Measurements from ENCODE around the gene NACC2.
A peak's percentile ranks its signal among the peaks of the same experiment; 100 is the strongest.

The NACC2 gene

DNA sequence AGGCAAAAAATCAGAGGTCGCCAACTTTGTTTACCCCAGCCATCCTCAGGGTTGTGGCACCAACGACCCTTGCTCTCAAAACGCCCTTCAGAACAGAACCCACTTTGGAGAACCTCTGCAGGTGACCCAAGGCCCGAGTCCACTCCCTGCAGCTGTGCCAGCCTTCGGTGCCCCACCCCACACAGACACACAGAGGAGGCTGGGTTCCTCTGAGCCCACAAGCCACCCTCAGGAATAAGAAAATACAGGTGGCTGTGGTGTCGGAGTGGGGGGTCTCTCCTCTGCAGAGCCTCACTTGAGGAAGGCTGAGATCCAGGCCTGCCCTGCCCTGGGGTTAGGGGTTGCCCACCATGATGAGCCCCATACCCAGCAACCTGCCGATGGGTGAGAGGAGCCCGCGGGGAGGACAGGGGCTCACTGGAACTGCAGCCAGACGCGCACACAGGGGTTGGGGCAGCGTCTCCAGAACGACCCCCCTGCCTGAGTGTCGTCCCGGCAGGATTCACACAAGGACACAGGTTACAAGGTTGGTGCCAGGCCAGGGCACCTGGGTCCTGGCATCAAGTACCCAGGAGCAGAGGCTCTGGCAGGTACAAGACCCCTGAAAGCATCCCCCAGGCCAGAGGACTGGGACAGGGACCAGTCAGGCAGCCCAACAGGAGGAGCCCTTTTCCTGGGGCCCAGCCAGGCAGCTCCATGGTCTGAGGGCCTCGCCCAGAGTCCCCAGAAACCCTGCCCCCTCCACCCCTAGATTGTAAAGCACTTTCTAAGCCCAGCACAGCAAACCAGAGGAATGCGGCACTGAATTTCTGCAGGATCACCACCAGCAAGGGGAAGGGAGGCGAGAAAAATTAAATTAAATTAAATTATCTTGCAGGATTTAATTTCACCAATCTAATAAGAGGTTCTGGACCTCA lies 40.0 kb downstream of the NACC2 start:
- Mint-ChIP-seq H3K4me3 (no peak overlapping the region), H3K4me1 (ENCODE audit: low read depth) (peaks cover 17% of the 10 kb centered on the region), H3K36me3 (ENCODE audit: low read depth) (no peaks in the 10 kb centered on the region), H3K27me3 (peaks cover 4% of the 10 kb centered on the region), H3K9me3 (no peaks in the 10 kb centered on the region), H3K27ac (no peak overlapping the region)

DNA sequence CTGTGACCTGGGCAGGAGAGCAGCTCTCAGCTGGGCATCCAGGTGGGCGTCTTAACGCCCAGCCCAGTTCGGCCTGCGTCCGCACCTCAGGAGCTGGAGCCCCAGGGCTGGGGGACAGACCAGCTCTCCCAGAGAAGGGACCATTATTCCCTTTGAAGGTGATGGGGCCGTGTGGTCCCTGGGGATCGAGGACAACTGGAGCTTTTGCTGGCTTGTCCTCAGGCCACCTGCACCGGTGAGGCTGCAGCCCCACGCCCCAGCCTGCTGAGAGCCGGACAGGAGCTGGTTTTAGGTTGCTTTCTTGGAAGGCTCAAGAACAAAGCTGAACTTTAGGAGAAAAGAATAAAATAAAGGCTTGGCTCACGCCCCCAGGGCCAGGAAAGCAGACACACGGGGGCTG lies 40.9 kb downstream of the NACC2 start:
- Mint-ChIP-seq H3K9me3 (no peaks in the 10 kb centered on the region), H3K4me3 (no peak overlapping the region), H3K27ac (no peak overlapping the region), H3K36me3 (ENCODE audit: low read depth) (no peaks in the 10 kb centered on the region), H3K27me3 (peaks cover 4% of the 10 kb centered on the region), H3K4me1 (ENCODE audit: low read depth) (peaks cover 17% of the 10 kb centered on the region)

DNA sequence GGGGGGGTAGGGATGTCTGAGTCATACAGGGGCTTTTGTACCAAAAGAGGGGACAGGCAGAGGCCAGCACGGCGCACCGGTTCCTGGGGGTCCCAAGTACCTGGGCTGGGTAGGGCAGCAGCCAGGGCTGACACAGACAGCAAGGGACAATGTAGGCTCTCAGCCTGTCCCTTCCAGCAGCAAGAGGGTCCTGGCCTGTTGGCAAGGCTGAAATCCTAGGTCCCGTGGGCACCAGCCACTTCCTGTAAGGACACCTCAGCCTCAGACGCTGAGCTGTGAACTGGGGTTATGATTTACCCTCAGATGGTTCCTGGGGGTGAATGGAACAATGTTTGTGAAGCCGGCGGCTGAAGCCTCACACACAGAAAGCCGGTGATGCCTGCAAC lies 41.3 kb downstream of the NACC2 start:
- Mint-ChIP-seq H3K4me1 (ENCODE audit: low read depth) (peaks cover 17% of the 10 kb centered on the region), H3K4me3 (no peak overlapping the region), H3K9me3 (no peaks in the 10 kb centered on the region), H3K27ac (no peak overlapping the region), H3K27me3 (peaks cover 4% of the 10 kb centered on the region), H3K36me3 (ENCODE audit: low read depth) (no peaks in the 10 kb centered on the region)

DNA sequence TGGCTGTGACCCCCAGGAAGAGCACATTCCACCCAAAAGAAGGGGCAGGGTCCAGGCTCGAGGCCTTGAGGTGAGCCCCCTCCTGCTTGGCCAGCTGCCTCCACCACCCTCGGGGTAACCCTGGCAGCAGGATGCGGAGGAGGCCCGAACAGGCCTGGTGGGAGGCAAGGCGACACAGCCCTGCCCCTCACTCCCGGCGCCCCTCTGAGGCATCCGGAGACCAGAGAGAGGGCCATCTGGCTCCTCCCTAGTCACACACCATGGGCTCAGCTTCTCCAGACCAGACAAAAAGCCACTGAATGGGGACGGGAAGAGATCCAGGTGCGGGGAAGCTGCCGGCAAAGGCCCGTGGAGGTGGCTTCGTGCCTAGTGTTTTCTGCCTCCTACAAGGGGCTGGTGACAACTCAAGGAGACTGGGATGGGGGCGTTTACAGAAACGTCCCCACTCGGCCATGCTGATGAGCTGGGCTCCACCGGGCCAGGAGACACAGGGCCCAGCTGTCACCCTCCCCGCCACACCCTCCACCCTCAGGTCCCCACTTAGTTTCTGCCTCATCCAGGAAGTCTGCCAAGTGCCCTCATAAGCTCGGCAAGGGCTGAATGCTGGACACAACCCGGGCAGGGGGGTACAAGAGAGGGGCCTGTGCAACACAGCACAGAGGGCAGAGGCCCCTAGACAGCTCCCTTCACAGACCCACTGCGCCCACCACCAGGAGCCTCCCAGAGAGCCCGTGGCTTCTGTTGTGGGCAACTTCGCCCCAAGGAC lies 41.9 kb downstream of the NACC2 start:
- Mint-ChIP-seq H3K27ac (no peak overlapping the region), H3K4me1 (ENCODE audit: low read depth) (peaks cover 17% of the 10 kb centered on the region)

DNA sequence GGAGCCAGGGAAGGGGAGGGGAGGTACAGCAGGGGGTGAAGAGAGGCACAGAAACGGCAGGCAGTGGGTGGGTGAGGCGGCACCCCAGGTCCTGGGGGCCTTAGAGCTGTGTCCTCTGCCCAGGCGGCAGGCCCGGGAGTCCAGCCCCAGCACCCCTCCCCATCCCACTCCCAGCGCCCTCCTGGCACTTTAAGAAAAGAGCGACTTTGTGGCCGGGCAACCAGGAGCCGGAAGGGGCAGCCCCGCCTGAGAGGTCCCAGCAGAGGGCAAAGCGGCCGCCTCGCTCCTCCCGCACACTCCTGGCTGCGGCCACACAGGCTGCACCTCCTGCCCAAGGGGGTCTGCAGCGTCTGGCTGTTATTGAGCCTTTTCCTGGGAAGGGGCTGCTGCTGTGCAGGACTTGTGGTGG lies 42.6 kb downstream of the NACC2 start:
- Mint-ChIP-seq H3K27ac (no peak overlapping the region), H3K4me1 (ENCODE audit: low read depth) (peaks cover 17% of the 10 kb centered on the region), H3K36me3 (ENCODE audit: low read depth) (no peaks in the 10 kb centered on the region), H3K4me3 (no peak overlapping the region), H3K9me3 (no peaks in the 10 kb centered on the region), H3K27me3 (peaks cover 4% of the 10 kb centered on the region)

More for the DNA sequence above, 41.9 kb downstream of the NACC2 start:
- peaks cover 4% of the 10 kb centered on the region for H3K27me3 Mint-ChIP-seq
- no peaks in the 10 kb centered on the region for H3K9me3 Mint-ChIP-seq
- no peak overlapping the region for H3K4me3 Mint-ChIP-seq
- H3K36me3 Mint-ChIP-seq (ENCODE audit: low read depth): no peaks in the 10 kb centered on the region

DNA sequence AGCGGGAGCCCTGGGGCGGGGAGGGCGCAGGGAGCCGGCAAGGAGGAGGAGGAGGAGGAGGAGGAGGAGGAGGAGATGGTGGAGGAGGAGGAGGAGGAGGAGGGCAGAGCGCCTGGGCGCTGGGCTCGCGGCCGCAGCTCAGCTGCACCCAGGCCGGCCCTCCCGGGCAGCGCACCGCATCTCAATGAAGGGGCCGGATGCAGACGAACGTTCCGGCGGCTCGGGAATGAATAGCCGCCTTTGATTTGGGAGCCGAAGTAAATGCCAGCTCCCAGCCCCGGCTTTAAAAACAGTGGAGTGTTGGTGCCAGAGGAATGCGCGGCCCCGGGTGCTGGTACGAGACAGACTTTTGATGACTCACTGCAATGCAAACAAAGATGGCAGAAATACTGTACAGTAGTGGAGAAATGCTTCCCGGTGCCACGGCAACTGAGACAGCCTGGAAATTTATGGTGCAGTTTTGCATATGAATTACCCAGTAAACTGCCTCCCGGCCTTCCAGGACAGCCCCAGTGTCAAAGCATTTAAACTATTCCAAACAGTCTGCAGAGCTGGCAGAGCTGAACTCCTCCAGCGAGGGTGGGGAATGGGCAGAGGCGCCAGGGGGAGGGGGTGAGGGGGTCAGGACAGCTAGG lies 43.1 kb downstream of the NACC2 start:
- no peak overlapping the region for H3K27ac Mint-ChIP-seq
- H3K9me3 Mint-ChIP-seq: no peaks in the 10 kb centered on the region
- H3K36me3 Mint-ChIP-seq (ENCODE audit: low read depth): no peaks in the 10 kb centered on the region
- H3K27me3 Mint-ChIP-seq: peaks cover 4% of the 10 kb centered on the region
- peaks cover 12% of the 10 kb centered on the region for H3K4me1 Mint-ChIP-seq (ENCODE audit: low read depth)
- H3K4me3 Mint-ChIP-seq: peak overlapping the region; percentile 38

DNA sequence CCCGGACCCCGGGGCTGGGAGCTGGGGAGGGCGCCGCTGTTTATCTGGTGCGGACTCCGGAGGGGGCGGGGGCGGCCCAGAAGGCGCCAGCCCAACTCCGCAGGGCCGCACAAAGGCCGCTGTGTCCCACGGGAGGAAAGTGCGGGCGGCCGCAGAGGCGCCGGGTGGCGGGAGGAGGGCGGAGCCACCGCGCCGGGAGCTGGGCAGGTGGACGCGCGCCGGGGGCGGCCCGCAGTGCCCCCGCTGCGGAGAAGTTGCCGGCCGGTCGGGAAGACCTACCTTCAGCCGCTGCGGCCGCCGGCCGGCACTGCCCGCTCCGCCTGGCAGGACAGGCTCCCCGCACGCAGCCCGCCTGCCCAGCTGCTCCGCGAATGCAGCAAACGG lies 43.6 kb downstream of the NACC2 start:
- Mint-ChIP-seq H3K4me3 (no peak overlapping the region), H3K27me3 (peaks cover 4% of the 10 kb centered on the region), H3K9me3 (no peaks in the 10 kb centered on the region), H3K36me3 (ENCODE audit: low read depth) (no peaks in the 10 kb centered on the region), H3K4me1 (ENCODE audit: low read depth) (peaks cover 12% of the 10 kb centered on the region), H3K27ac (no peak overlapping the region)

DNA sequence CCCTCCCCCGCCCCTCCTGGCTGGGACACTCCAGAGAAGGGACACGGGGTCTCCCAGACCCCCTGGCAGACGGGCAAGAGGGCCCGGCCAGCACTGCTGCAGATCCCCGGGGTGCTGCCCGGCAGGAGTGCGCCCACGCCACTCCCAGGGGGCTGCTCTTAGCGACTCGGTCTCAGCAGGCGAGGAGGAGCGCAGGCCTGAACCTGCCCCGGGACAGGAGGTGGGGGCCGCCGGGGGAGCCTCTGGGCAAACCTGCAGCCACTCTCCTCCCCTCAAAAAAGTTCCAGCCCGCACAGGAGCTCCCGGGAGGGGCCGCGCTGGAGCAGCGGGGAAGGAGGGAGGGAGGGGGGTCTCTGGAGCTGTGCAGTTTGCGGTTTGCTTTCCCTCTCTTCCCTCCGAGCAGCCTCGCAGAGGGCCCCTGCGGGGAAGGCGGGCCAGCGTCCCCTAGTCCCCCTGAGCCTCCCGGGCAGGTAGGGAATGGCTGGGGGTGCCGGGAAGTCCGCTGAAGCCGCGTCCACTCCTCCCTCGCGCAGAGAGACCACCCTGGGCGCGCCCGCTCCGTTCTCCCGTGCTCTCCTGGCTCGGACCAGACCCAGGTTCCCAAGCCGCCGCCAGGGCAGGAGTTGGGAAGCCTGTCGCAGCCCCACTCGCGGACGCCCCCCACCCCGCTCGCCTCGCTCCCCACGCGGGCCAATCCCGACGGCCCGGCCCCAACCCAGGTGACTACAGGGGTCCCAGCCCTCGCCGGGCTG lies 44.2 kb downstream of the NACC2 start:
- Mint-ChIP-seq H3K4me1 (ENCODE audit: low read depth) (peaks cover 12% of the 10 kb centered on the region), H3K27me3 (peaks cover 4% of the 10 kb centered on the region), H3K36me3 (ENCODE audit: low read depth) (no peaks in the 10 kb centered on the region), H3K27ac (no peak overlapping the region), H3K9me3 (no peaks in the 10 kb centered on the region), H3K4me3 (no peak overlapping the region)

DNA sequence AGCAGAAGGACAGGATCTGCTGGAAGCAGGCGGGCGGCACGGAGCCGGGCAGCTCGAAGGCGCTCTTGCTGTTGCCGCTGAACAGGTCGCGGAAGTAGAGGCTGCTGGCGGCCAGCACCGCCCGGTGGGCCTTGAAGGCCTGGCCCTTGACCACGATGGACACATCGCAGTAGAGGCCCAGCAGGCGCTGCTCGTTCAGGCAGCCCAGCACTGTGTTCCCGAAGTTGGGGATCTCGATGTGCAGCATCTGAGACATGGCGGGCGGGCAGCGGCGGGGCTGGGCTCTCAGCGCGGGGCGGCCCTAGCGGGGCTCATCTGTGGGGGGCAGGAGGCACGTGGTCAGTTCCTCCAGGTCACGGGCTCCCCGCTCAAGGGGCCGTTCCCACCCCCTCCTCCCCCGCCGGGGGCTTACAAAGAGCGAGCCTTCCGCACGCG lies 44.8 kb downstream of the NACC2 start:
- H3K4me3 Mint-ChIP-seq: no peak overlapping the region
- H3K9me3 Mint-ChIP-seq: no peaks in the 10 kb centered on the region
- H3K4me1 Mint-ChIP-seq (ENCODE audit: low read depth): peaks cover 8% of the 10 kb centered on the region
- H3K27ac Mint-ChIP-seq: no peak overlapping the region
- no peaks in the 10 kb centered on the region for H3K36me3 Mint-ChIP-seq (ENCODE audit: low read depth)
- peaks cover 4% of the 10 kb centered on the region for H3K27me3 Mint-ChIP-seq

DNA sequence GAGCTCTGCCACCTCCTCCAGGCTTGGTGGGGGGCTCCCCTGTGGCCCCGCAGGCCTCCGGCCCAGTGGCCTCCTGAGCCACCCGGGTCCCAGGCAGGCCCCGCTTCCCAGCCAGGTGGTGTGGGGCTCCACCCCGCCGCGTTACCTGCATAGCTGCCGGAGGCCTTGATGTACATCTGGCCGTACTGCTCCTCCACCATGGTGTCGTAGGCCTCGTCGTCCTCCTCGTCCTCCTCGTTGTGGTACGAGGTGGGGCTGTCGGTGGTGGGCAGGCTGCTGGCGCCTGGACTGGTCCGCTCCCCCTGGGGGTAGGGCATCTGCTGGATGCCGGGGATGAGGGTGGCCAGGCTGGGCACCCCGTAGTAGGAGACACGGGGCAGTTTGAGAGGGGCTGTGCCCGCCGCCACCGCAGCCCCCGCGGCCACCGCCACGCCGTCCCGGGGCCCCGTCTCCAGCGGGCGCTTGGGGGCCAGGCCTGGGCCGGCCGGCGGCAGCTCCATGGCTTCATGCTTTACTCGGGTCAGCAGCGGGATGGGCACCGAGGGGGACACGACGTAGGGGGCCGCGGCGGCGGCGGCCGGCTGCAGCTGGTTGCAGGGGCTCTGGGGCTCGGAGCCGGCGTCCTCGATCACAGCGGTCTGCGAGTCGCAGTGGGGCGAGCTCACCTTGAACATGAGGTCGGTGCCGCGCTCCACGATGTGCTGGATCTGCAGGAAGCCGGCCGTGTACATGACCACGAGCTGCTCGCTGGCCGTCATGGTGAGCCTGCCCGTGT lies 45.4 kb downstream of the NACC2 start:
- no peaks in the 10 kb centered on the region for H3K9me3 Mint-ChIP-seq
- no peak overlapping the region for H3K27ac Mint-ChIP-seq
- H3K36me3 Mint-ChIP-seq (ENCODE audit: low read depth): no peaks in the 10 kb centered on the region
- H3K27me3 Mint-ChIP-seq: peaks cover 3% of the 10 kb centered on the region
- H3K4me3 Mint-ChIP-seq: no peak overlapping the region
- peaks cover 6% of the 10 kb centered on the region for H3K4me1 Mint-ChIP-seq (ENCODE audit: low read depth)

DNA sequence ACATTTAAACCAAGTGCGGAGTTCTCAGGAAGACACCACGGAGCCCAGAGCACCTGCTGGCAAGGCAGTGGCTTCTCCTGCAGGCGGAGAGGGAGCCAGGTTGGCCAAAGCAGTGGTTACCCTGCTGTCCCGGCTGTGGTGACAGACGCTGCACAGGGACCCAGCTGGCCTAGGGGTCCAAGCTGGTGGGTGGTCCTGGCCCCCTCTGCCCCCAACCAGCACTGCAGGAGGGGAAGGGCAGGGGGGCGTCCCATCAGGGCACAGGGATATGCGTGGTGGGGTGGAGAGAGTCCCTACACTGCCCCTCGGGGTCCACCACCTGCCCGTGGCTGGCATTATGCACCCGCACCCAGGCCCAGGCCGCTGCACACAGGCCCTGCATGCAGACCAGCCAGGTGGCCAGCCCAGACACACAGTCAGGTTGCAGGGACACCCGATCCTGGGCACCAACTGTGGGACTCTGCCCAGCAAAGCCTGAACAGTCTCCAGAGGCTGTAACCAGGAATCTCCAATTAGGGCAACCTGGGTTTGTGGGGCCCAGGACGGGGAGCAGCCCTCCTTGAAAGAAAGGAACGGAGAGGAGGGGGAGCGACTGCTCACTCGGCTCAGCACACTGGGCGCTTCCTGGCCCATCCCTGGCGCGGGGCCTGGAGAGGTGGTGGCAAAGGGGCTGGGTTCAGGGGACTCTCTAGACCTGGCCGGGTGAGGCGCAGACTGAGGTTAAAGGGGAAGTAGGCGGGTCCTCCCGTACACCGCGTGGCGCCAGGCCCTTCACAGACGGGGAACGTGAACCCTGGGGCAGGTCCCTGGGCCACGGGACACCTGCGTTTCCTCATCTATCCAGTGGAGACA lies 46.3 kb downstream of the NACC2 start:
- Mint-ChIP-seq H3K4me3 (no peak overlapping the region), H3K9me3 (no peaks in the 10 kb centered on the region), H3K27ac (no peak overlapping the region), H3K27me3 (no peaks in the 10 kb centered on the region), H3K36me3 (ENCODE audit: low read depth) (no peaks in the 10 kb centered on the region), H3K4me1 (ENCODE audit: low read depth) (peaks cover 4% of the 10 kb centered on the region)

DNA sequence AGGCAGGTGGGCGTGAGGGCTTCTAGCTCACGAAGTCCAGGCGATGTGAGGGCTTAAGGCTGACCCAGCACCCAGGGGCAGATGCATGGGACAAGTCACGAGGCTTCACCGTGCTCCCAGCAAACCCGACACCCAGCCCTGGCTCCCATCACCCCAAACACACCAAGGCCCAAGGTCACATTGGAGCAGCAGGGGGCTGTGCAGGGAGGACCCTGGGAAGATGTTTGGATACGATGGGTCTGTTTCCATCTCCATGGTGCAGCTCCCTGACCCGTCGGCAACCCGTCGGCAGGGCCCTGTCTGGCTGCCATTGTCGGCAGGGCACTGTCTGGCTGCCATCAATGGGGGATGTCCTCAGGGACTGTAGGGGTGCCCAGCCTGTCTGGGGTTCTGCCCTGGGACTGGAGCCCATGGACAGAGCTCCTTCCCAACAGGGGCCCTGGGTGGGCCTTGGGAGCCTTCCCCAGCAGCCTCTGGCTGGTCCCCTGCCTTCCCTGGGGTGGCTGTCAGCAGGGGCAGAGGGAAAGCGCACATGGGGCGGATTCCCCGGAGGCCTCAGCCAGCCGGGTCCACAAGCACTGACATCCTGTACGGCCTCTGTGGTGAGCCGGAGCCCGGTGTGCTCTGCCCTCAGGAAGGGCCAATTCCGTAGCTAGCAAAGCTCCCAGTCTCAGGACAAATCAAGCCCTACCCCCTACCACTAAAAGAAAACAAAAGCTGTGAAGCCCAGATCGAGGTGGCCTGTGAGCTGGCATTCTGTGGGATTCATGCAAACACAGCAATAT lies 47.1 kb downstream of the NACC2 start:
- Mint-ChIP-seq H3K9me3 (no peaks in the 10 kb centered on the region), H3K36me3 (ENCODE audit: low read depth) (no peaks in the 10 kb centered on the region), H3K27ac (no peak overlapping the region), H3K4me3 (no peak overlapping the region), H3K27me3 (no peaks in the 10 kb centered on the region), H3K4me1 (ENCODE audit: low read depth) (peaks cover 4% of the 10 kb centered on the region)

All from stimulated activated naive CD8-positive, alpha-beta T cell treated with anti-CD3 and anti-CD28 coated beads, Interleukin-15, Interleukin-2, amounts not matched to agents 100 ng/mL and 50 ng/mL, for 24 hours (primary cell).